GM18520 (cell line): ENCODE results near the gene RTBDN.

ENCODE experiments used
- ATAC-seq: cut with Tn5 transposase; IDR thresholded peaks from one replicate; pipeline ENCODE4 v1.9.1; 2021; ENCODE audit not compliant: unreplicated experiment

RTBDN gene

GRCh38 chr19:12834566-12834943 lies at the start of gene RTBDN:
TSS of gene RTBDN (minus strand) at chr19:12834579. CDS start at chr19:12829979, 4,600 bp downstream.
- ATAC-seq, result no peak

- ATAC-seq, result no peak
These were observed 48.2 kb upstream of the RTBDN start for GRCh38 chr19:12882589-12882988.

- peak; percentile 80 for ATAC-seq
These were observed 46.9 kb upstream of the RTBDN start, which contains the start of gene DNASE2 for GRCh38 chr19:12881172-12881808. TSS of gene DNASE2 (minus strand) at chr19:12881449. CDS start at chr19:12881375, 74 bp downstream.

GRCh38 chr19:12880551-12881171 lies 46.3 kb upstream of the RTBDN start:
- no peak for ATAC-seq

- ATAC-seq, result no peak
These were observed 40.7 kb upstream of the RTBDN start for GRCh38 chr19:12875086-12875485.

- ATAC-seq, result no peak
These were observed 39.7 kb upstream of the RTBDN start for GRCh38 chr19:12873891-12874745.

GRCh38 chr19:12872941-12873890 lies 38.8 kb upstream of the RTBDN start:
- ATAC-seq, result no peak

GRCh38 chr19:12872255-12872654 lies 37.9 kb upstream of the RTBDN start:
- ATAC-seq, result no peak

GRCh38 chr19:12871681-12872080 lies 37.3 kb upstream of the RTBDN start:
- ATAC-seq, result no peak

- no peak for ATAC-seq
These were observed 34.2 kb upstream of the RTBDN start for GRCh38 chr19:12868540-12869112.

- ATAC-seq, result no peak
These were observed 33.0 kb upstream of the RTBDN start for GRCh38 chr19:12867120-12868099.

- ATAC-seq, result no peak
These were observed 32.2 kb upstream of the RTBDN start for GRCh38 chr19:12866416-12867119.

GRCh38 chr19:12865746-12866415 lies 31.5 kb upstream of the RTBDN start:
- no peak for ATAC-seq

- no peak for ATAC-seq
These were observed 30.6 kb upstream of the RTBDN start for GRCh38 chr19:12864721-12865715.

GRCh38 chr19:12864143-12864542 lies 29.8 kb upstream of the RTBDN start:
- no peak for ATAC-seq

GRCh38 chr19:12859546-12859945 lies 25.2 kb upstream of the RTBDN start:
- ATAC-seq, result no peak
